Loucy (cell line): ENCODE data around the gene RETREG2.

Experiments used
- CTCF ChIP-seq: fragments of 200-600 bp; sonication (generic); conservative IDR thresholded peaks from 2 replicates; pipeline ENCODE4 v1.5.1; 2014; ENCODE audit warnings: mild to moderate bottlenecking, antibody characterized with exemption, low read length
- EZH2phosphoT487 ChIP-seq: fragments of 200-600 bp; IDR thresholded peaks from 2 replicates; pipeline ENCODE4 v1.6.1; 2018; ENCODE audit warnings: antibody characterized with exemption, mild to moderate bottlenecking, moderate library complexity, borderline replicate concordance

- no peak for TF ChIP-seq CTCF
- TF ChIP-seq EZH2phosphoT487, result no peak
These were observed 18.3 kb upstream of the RETREG2 start for GRCh38 chr2:219159771-219160185.
